ENCODE data around the gene DST. TPM values are rescaled to one million over a fixed set of nuclear protein-coding genes. Genes with fewer than 3 reads are reported as not detected.

Gene DST
- total RNA-seq, 1 experiment from 2014 or later = 132 TPM

DNA sequence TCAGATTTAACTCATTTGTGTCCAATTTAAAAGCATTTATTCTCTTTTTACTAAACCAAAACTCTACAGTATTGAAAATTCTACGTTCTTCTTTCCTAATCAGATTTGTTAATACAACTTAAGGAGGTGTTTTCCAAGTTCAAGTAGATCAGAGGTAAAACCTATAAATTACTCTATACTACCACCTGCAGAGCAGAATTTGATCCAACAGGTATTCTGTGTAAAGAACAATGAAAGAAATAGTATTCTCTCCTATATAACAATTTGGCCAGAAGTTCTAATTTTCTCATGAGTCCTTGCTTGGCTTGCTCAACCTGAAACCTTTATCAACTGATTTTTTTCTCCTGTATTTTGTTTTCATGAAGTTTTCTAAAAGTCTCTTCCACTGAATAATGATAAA, 28.5 kb upstream of the DST start (continued):
- TF ChIP-seq, protein P1, sequence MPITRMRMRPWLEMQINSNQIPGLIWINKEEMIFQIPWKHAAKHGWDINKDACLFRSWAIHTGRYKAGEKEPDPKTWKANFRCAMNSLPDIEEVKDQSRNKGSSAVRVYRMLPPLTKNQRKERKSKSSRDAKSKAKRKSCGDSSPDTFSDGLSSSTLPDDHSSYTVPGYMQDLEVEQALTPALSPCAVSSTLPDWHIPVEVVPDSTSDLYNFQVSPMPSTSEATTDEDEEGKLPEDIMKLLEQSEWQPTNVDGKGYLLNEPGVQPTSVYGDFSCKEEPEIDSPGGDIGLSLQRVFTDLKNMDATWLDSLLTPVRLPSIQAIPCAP (CRISPR knock-in tag; IDR thresholded peaks at IDR 0.05) = no peak
- TF ChIP-seq OVOL2 (CRISPR knock-in tag; IDR thresholded peaks at IDR 0.05; ENCODE audit: borderline replicate concordance) = no peak

DNA sequence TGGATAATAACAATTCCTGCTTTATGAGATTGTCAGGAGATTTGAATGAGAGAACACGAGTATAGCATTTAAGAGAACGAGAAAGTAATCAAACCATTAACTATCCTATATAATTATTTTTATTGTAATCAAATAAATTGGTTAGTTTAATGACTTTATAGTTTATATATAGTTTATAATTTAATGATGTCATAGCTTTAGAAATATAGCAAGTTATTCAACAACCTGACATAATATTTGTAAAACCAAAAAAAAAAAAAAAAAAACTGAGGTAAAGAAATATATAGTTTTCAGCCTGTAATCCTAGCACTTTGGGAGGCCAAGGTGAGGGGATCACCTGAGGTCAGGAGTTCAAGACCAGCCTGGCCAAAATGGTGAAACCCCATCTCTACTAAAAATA, 26.4 kb upstream of the DST start:
- CTCF ChIA-PET = interaction anchor here (1.5 kb wide), 1 partner anchor 41 kb away, joined by 3 read pairs; no protein-coding TSS in a partner anchor
- Mint-ChIP-seq H3K9me3 (no peaks in the 10 kb centered on the region), H3K27ac (no peak overlapping the region), H3K27me3 (ENCODE audit: low read depth) (no peaks in the 10 kb centered on the region), H3K4me3 (no peak overlapping the region), H3K4me1 (no peaks in the 10 kb centered on the region), H3K36me3 (no peaks in the 10 kb centered on the region)
- POLR2A ChIA-PET = interaction anchor here (0.7 kb wide), 1 partner anchor 1663 kb away, joined by 5 read pairs; no protein-coding TSS in a partner anchor
- no peak for ATAC-seq
- no peak for TF ChIP-seq ETV6 (CRISPR knock-in tag; IDR thresholded peaks at IDR 0.05)
- no peak for TF ChIP-seq ZNF219 (CRISPR knock-in tag; IDR thresholded peaks at IDR 0.05; ENCODE audit: borderline replicate concordance)
- no peak for TF ChIP-seq ATF1 (CRISPR knock-in tag; IDR thresholded peaks at IDR 0.05)
- no peak for TF ChIP-seq ZNF416 (CRISPR knock-in tag; IDR thresholded peaks at IDR 0.05)
- TF ChIP-seq, protein P2, sequence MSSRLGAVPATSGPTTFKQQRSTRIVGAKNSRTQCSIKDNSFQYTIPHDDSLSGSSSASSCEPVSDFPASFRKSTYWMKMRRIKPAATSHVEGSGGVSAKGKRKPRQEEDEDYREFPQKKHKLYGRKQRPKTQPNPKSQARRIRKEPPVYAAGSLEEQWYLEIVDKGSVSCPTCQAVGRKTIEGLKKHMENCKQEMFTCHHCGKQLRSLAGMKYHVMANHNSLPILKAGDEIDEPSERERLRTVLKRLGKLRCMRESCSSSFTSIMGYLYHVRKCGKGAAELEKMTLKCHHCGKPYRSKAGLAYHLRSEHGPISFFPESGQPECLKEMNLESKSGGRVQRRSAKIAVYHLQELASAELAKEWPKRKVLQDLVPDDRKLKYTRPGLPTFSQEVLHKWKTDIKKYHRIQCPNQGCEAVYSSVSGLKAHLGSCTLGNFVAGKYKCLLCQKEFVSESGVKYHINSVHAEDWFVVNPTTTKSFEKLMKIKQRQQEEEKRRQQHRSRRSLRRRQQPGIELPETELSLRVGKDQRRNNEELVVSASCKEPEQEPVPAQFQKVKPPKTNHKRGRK (CRISPR knock-in tag; IDR thresholded peaks at IDR 0.05; ENCODE audit: borderline replicate concordance) = no peak
- no peak for TF ChIP-seq ZNF121 (CRISPR knock-in tag; IDR thresholded peaks at IDR 0.05)
- TF ChIP-seq, protein P3, sequence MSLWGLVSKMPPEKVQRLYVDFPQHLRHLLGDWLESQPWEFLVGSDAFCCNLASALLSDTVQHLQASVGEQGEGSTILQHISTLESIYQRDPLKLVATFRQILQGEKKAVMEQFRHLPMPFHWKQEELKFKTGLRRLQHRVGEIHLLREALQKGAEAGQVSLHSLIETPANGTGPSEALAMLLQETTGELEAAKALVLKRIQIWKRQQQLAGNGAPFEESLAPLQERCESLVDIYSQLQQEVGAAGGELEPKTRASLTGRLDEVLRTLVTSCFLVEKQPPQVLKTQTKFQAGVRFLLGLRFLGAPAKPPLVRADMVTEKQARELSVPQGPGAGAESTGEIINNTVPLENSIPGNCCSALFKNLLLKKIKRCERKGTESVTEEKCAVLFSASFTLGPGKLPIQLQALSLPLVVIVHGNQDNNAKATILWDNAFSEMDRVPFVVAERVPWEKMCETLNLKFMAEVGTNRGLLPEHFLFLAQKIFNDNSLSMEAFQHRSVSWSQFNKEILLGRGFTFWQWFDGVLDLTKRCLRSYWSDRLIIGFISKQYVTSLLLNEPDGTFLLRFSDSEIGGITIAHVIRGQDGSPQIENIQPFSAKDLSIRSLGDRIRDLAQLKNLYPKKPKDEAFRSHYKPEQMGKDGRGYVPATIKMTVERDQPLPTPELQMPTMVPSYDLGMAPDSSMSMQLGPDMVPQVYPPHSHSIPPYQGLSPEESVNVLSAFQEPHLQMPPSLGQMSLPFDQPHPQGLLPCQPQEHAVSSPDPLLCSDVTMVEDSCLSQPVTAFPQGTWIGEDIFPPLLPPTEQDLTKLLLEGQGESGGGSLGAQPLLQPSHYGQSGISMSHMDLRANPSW (CRISPR knock-in tag; conservative IDR thresholded peaks at IDR 0.05; ENCODE audit: low read depth) = no peak
- TF ChIP-seq, protein P4, sequence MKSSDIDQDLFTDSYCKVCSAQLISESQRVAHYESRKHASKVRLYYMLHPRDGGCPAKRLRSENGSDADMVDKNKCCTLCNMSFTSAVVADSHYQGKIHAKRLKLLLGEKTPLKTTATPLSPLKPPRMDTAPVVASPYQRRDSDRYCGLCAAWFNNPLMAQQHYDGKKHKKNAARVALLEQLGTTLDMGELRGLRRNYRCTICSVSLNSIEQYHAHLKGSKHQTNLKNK (CRISPR knock-in tag; IDR thresholded peaks at IDR 0.05) = no peak
- TF ChIP-seq IRF2 (CRISPR knock-in tag; IDR thresholded peaks at IDR 0.05; ENCODE audit: borderline replicate concordance, low read depth) = no peak
- TF ChIP-seq NFYB (CRISPR knock-in tag; conservative IDR thresholded peaks at IDR 0.05; ENCODE audit: low read depth) = no peak
- TF ChIP-seq JUN (CRISPR knock-in tag; IDR thresholded peaks at IDR 0.05) = no peak
- TF ChIP-seq, protein P5, sequence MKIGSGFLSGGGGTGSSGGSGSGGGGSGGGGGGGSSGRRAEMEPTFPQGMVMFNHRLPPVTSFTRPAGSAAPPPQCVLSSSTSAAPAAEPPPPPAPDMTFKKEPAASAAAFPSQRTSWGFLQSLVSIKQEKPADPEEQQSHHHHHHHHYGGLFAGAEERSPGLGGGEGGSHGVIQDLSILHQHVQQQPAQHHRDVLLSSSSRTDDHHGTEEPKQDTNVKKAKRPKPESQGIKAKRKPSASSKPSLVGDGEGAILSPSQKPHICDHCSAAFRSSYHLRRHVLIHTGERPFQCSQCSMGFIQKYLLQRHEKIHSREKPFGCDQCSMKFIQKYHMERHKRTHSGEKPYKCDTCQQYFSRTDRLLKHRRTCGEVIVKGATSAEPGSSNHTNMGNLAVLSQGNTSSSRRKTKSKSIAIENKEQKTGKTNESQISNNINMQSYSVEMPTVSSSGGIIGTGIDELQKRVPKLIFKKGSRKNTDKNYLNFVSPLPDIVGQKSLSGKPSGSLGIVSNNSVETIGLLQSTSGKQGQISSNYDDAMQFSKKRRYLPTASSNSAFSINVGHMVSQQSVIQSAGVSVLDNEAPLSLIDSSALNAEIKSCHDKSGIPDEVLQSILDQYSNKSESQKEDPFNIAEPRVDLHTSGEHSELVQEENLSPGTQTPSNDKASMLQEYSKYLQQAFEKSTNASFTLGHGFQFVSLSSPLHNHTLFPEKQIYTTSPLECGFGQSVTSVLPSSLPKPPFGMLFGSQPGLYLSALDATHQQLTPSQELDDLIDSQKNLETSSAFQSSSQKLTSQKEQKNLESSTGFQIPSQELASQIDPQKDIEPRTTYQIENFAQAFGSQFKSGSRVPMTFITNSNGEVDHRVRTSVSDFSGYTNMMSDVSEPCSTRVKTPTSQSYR (CRISPR knock-in tag; IDR thresholded peaks at IDR 0.05) = no peak
- TF ChIP-seq ZNF138 (CRISPR knock-in tag; conservative IDR thresholded peaks at IDR 0.05) = no peak
- TF ChIP-seq, protein P6, sequence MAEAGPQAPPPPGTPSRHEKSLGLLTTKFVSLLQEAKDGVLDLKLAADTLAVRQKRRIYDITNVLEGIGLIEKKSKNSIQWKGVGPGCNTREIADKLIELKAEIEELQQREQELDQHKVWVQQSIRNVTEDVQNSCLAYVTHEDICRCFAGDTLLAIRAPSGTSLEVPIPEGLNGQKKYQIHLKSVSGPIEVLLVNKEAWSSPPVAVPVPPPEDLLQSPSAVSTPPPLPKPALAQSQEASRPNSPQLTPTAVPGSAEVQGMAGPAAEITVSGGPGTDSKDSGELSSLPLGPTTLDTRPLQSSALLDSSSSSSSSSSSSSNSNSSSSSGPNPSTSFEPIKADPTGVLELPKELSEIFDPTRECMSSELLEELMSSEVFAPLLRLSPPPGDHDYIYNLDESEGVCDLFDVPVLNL (CRISPR knock-in tag; IDR thresholded peaks at IDR 0.05; ENCODE audit: borderline replicate concordance, low read depth) = no peak
- TF ChIP-seq NR2C2 (CRISPR knock-in tag; IDR thresholded peaks at IDR 0.05) = no peak
- TF ChIP-seq SMAD3 (CRISPR knock-in tag; IDR thresholded peaks at IDR 0.05; ENCODE audit: borderline replicate concordance) = no peak
- no peak for TF ChIP-seq FOXK1 (CRISPR knock-in tag; IDR thresholded peaks at IDR 0.05)
- TF ChIP-seq, protein P7, sequence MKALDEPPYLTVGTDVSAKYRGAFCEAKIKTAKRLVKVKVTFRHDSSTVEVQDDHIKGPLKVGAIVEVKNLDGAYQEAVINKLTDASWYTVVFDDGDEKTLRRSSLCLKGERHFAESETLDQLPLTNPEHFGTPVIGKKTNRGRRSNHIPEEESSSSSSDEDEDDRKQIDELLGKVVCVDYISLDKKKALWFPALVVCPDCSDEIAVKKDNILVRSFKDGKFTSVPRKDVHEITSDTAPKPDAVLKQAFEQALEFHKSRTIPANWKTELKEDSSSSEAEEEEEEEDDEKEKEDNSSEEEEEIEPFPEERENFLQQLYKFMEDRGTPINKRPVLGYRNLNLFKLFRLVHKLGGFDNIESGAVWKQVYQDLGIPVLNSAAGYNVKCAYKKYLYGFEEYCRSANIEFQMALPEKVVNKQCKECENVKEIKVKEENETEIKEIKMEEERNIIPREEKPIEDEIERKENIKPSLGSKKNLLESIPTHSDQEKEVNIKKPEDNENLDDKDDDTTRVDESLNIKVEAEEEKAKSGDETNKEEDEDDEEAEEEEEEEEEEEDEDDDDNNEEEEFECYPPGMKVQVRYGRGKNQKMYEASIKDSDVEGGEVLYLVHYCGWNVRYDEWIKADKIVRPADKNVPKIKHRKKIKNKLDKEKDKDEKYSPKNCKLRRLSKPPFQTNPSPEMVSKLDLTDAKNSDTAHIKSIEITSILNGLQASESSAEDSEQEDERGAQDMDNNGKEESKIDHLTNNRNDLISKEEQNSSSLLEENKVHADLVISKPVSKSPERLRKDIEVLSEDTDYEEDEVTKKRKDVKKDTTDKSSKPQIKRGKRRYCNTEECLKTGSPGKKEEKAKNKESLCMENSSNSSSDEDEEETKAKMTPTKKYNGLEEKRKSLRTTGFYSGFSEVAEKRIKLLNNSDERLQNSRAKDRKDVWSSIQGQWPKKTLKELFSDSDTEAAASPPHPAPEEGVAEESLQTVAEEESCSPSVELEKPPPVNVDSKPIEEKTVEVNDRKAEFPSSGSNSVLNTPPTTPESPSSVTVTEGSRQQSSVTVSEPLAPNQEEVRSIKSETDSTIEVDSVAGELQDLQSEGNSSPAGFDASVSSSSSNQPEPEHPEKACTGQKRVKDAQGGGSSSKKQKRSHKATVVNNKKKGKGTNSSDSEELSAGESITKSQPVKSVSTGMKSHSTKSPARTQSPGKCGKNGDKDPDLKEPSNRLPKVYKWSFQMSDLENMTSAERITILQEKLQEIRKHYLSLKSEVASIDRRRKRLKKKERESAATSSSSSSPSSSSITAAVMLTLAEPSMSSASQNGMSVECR (CRISPR knock-in tag; IDR thresholded peaks at IDR 0.05; ENCODE audit: borderline replicate concordance) = no peak
- TF ChIP-seq, protein P8, sequence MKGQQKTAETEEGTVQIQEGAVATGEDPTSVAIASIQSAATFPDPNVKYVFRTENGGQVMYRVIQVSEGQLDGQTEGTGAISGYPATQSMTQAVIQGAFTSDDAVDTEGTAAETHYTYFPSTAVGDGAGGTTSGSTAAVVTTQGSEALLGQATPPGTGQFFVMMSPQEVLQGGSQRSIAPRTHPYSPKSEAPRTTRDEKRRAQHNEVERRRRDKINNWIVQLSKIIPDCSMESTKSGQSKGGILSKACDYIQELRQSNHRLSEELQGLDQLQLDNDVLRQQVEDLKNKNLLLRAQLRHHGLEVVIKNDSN (CRISPR knock-in tag; IDR thresholded peaks at IDR 0.05) = no peak
- no peak for DNase-seq (ENCODE audit: low spot score)

All from WTC11 (cell line).